Mucosa of descending colon (tissue), 3 donors: Measurements from ENCODE around the gene OR7D2. TPM values are rescaled to one million over a fixed set of nuclear protein-coding genes. Genes with fewer than 3 reads are reported as not detected.
"Not testable (repeated sequence)": the region's sequence is repeated elsewhere in the genome, so short reads cannot be mapped to it uniquely, and the experiment has no call there.

ENCODE experiments used
- ATAC-seq: fragments of 200-7000 bp; cut with Tn5 transposase; one replicate; pipeline ENCODE4 v1.9.1; 2020; ENCODE audit warnings: mild to moderate bottlenecking, moderate library complexity
- DNase-seq, 3 donors: peaks; one replicate each; pipeline ENCODE4 v3.0.0-alpha.2; 2020
- H3K36me3 ChIP-seq: fragments of 200-600 bp; one replicate; pipeline ENCODE4 v1.8.0; 2021; ENCODE audit warnings: low read depth, mild to moderate bottlenecking
- H3K4me1 ChIP-seq: fragments of 200-600 bp; one replicate; pipeline ENCODE4 v1.8.0; 2021; ENCODE audit warnings: low read depth, mild to moderate bottlenecking
- H3K4me3 ChIP-seq: fragments of 200-600 bp; one replicate; pipeline ENCODE4 v1.8.0; 2021; ENCODE audit warnings: mild to moderate bottlenecking
- H3K9me3 ChIP-seq: fragments of 200-600 bp; one replicate; pipeline ENCODE4 v1.8.0; 2021; ENCODE audit warnings: mild to moderate bottlenecking
- intact Hi-C, 2 donors: fragments of 100-400 bp; cut with DNase I in 1 of 2; cut with micrococcal nuclease in 1 of 2; formaldehyde crosslinking; loops; one replicate each; pipeline versions ENCODE4 v1.11.0 to v1.11.1; 2022; cut with DNase I, micrococcal nuclease
- total RNA-seq, 3 donors: library from RNA; stranded (reverse); fragmentation: NEBNext Ultra II Directional in 2 of 3; extraction: Animal tissue kit (Norgen Biotek cat#: 25700) in 2 of 3; gene quantifications; one replicate each; pipeline versions ENCODE4 v1.2.1 to v1.2.4, GENCODE V29; 2021 to 2023
- TF ChIP-seq, protein P1 (sequence below): fragments of 200-600 bp; IDR thresholded peaks from one replicate; pipeline ENCODE4 v1.8.0; 2022; ENCODE audit warnings: antibody characterized with exemption, mild to moderate bottlenecking
- donor health status: DM: no; HTN: no; CAD: no; lungs with moderate emphysema.
- donor health status: DM: no; HTN: no; CAD: no.
- donor health status: DM: no; HTN: yes; CAD: no.

OR7D2 gene
- total RNA-seq, 3 donors from 2014 or later: not detected

DNA sequence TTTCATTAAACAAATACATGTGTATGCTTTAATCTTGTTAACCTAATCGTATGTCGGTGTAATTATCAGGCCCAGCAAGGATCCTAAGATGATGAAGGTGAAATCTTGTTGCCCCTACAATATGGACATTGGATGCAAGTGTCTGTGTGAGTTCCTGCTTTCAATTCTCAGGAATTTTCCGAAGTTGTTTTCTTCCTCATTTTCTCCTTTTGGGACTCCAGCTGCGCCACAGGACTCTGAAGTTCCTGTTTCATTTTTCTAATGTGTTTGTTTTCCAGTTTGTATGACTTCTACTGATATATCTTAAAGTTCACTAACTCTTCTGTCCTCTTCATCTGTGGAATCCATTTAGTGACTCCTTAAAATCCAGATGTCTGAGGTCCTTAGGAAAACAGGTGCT, 11.9 kb upstream of the OR7D2 start:
- intact Hi-C loops: no loop called here
- no peaks in the 10 kb centered on the region for H3K9me3 ChIP-seq
- no peaks in the 10 kb centered on the region for H3K4me1 ChIP-seq
- no peaks in the 10 kb centered on the region for H3K36me3 ChIP-seq
- DNase-seq: peak in 1 of 3 donors; percentile 6
- TF ChIP-seq, protein P1, sequence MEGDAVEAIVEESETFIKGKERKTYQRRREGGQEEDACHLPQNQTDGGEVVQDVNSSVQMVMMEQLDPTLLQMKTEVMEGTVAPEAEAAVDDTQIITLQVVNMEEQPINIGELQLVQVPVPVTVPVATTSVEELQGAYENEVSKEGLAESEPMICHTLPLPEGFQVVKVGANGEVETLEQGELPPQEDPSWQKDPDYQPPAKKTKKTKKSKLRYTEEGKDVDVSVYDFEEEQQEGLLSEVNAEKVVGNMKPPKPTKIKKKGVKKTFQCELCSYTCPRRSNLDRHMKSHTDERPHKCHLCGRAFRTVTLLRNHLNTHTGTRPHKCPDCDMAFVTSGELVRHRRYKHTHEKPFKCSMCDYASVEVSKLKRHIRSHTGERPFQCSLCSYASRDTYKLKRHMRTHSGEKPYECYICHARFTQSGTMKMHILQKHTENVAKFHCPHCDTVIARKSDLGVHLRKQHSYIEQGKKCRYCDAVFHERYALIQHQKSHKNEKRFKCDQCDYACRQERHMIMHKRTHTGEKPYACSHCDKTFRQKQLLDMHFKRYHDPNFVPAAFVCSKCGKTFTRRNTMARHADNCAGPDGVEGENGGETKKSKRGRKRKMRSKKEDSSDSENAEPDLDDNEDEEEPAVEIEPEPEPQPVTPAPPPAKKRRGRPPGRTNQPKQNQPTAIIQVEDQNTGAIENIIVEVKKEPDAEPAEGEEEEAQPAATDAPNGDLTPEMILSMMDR: no peak
- no peak overlapping the region for H3K4me3 ChIP-seq
- ATAC-seq: no peak

DNA sequence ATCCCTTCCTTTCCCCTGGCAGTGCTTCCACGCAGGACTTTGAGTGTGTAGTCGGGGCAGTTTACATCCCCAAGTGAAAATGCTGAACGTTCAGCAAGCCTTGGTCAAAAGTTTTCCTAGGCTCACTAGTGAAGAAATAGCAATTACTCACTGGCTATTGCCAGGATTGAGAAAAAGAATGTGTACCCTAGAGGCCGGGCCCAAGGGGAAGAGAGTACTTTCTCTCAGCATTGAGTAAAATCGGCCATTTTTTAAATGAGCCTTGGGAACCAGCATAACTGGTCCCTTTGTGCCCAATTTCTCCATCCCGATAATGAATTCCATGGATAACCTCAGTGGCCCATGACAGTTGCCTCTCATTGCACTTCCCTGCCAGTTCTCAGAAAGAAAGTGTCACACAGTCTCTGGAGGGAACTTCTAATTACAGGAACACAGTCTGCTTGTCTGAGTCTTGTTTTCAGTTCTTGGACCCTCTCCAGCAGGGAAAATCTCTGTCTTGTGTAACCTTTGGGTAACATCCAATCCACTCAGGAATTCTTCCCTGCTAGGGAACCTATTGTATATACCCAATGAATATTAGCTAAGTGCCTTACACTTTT, 7.3 kb upstream of the OR7D2 start:
- DNase-seq (no peak), ATAC-seq (no peak)
- Histone ChIP-seq H3K9me3 (no peaks in the 10 kb centered on the region), H3K4me3 (no peak overlapping the region), H3K36me3 (no peaks in the 10 kb centered on the region), H3K4me1 (no peaks in the 10 kb centered on the region)
- intact Hi-C loops: no loop called here
- TF ChIP-seq, protein P1: no peak

DNA sequence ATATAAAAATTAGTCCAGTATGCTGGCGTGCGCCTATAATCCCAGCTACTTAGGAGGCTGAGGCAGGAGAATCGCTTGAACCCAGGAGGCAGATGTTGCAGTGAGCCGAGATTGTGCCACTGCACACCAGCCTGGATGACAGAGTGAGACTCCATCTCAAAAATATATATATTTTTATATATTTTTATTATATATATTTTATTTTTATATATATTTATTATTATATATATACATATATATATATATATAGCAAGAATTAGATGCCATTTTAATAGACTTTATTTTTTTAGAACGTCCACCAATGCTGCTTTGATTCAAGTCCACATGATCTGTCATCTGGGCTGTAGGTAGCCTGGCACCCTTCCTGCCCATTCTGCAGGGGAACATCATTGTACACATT, 3.5 kb upstream of the OR7D2 start:
- Histone ChIP-seq H3K4me3 (no peak overlapping the region), H3K36me3 (no peaks in the 10 kb centered on the region), H3K4me1 (no peaks in the 10 kb centered on the region), H3K9me3 (no peaks in the 10 kb centered on the region)
- intact Hi-C loops: no loop called here
- TF ChIP-seq, protein P1: no peak
- DNase-seq (no peak), ATAC-seq (no peak)

DNA sequence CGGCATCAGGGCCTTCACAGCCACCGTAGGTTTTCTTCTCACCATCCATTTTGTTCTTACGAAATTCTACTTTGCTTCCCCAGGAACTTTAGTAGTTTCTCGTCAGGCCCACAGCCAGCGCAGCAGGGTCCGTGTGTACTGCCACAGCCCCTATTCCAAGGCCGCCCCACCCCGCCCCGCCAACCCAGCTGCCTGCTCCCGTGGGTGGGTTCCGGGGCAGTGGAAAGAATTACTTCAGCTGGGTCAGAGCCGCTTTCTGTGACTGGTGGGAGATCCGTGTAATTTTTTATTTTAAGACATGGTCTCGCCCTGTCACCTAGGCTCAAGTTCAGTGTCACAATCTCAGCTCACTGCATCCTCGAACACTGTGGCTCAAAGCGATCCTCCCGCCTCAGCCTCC, 4.2 kb downstream of the OR7D2 start:
- TF ChIP-seq, protein P1: no peak
- H3K4me1 ChIP-seq: no peaks in the 10 kb centered on the region
- no peak overlapping the region for H3K4me3 ChIP-seq
- no peaks in the 10 kb centered on the region for H3K36me3 ChIP-seq
- intact Hi-C loops: no loop called here
- no peaks in the 10 kb centered on the region for H3K9me3 ChIP-seq
- ATAC-seq: no peak
- DNase-seq: no peak

DNA sequence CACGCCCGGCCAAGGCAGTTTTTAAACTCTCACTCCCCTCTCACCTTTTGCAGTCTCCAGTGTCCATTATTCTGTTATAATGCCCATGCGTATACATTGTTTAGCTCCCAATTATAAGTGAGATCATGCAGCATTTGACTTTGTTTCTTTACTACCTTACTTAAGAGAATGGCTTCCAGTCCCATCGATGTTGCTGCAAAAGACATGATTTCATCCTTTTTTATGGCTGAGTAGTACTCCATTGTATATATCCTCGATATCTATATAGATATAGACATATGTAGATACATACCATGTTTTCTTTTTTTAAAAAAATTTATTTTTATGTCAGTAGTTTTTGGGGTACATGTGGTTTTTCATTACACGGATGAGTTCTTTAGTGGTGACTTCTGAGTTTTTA, 8.4 kb downstream of the OR7D2 start:
- Histone ChIP-seq H3K36me3 (no peaks in the 10 kb centered on the region), H3K9me3 (no peaks in the 10 kb centered on the region), H3K4me1 (no peaks in the 10 kb centered on the region), H3K4me3 (no peak overlapping the region)
- DNase-seq (no peak), ATAC-seq (no peak)
- TF ChIP-seq, protein P1: no peak
- intact Hi-C loops: no loop called here

DNA sequence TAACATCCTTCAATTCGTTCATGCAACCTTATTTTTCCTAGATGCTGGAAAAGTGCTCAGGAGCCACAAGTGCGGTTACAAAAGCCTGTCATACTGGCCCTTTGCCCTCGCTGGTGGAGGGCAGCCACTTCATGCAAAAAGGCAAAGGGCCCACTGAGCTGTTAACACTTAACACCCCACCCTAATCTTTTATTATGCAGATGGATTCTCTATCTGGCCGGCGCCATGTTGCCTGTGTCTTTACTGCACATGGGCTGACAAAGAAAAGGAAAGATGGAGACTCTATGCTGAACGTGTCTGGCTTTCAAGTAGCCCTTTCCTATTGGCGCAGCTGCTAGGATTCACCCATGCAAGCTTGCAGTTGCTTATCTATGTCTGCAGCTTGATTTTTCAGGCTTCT, 10.8 kb downstream of the OR7D2 start:
- Histone ChIP-seq H3K9me3 (no peaks in the 10 kb centered on the region), H3K4me1 (no peaks in the 10 kb centered on the region), H3K36me3 (no peaks in the 10 kb centered on the region), H3K4me3 (no peak overlapping the region)
- ATAC-seq: no peak
- TF ChIP-seq, protein P1: no peak
- intact Hi-C loops: no loop called here
- no peak for DNase-seq

DNA sequence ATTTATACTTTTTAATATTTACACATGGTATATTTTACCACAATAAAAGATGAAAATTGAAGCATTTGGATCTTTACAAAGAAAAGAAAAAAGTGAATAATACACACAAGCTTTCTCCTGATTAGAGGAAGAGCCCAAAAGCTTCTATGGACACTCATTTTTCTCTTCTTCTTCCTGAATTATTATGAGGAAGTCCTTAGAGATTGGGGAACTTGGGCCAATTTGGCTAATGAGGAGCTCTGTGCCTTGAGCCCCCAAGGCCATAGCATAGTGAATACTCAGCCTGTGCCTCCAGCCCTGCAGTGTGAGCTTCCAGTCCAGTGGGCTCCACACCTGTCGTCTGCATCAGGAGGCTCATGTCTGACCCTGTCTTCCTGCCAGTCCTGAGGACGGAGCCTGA, 19.3 kb downstream of the OR7D2 start:
- H3K36me3 ChIP-seq, ATAC-seq, DNase-seq, H3K9me3 ChIP-seq, H3K4me3 ChIP-seq, H3K4me1 ChIP-seq, intact Hi-C loops: not testable (repeated sequence)
